ENCODE measurements around the gene CPNE5.

CPNE5 gene

GRCh38 chr6:36791085-36791484 is 48.2 kb downstream of the CPNE5 start:
- H3K9ac ChIP-seq (ENCODE audit: low read length) = no peak overlapping the region
- H3K4me2 ChIP-seq (ENCODE audit: low read length) = no peak overlapping the region
- no peak overlapping the region for H4K91ac ChIP-seq (ENCODE audit: low read depth, low read length)
- H2BK120ac ChIP-seq (ENCODE audit: insufficient read depth, low read length, poor library complexity) = no peak overlapping the region
- H3K4ac ChIP-seq (ENCODE audit: low read depth, low read length) = no peak overlapping the region
- no peak overlapping the region for H3K4me3 ChIP-seq (ENCODE audit: low read depth, low read length)
- H2BK12ac ChIP-seq (ENCODE audit: low read length) = no peak overlapping the region
- no peak for DNase-seq
- no CpG with 5 or more reads among the region's 2 CpGs for WGBS (ENCODE audit: extremely low coverage, insufficient coverage, insufficient read length)
- no peaks in the 10 kb centered on the region for H3K27me3 ChIP-seq (ENCODE audit: insufficient read depth, low read length)
- H3K79me1 ChIP-seq (ENCODE audit: low read length) = no peaks in the 10 kb centered on the region
- no peak overlapping the region for H3K27ac ChIP-seq (ENCODE audit: low read depth, low read length)
- no peaks in the 10 kb centered on the region for H3K79me2 ChIP-seq (ENCODE audit: control insufficient read depth, insufficient read depth, low read length, poor library complexity)
- H2AK5ac ChIP-seq (ENCODE audit: low read length) = no peak overlapping the region
- H4K12ac ChIP-seq (ENCODE audit: low read depth, low read length) = no peak overlapping the region
- H3K14ac ChIP-seq (ENCODE audit: low read length) = no peak overlapping the region
- no peaks in the 10 kb centered on the region for H3K4me1 ChIP-seq (ENCODE audit: control insufficient read depth in 1 of 2, insufficient read depth in 2 of 2, low read length in 2 of 2)
- no peaks in the 10 kb centered on the region for H3K36me3 ChIP-seq (ENCODE audit: control insufficient read depth in 1 of 2, insufficient read depth in 2 of 2, low read length in 2 of 2)
- H4K8ac ChIP-seq (ENCODE audit: low read depth, low read length) = no peak overlapping the region
- H3K23ac ChIP-seq (ENCODE audit: low read length) = no peak overlapping the region
- H3K9me3 ChIP-seq (ENCODE audit: insufficient read depth, low read depth, low read length) = no peaks in the 10 kb centered on the region
- H2AFZ ChIP-seq (ENCODE audit: insufficient read depth, low read length, poor library complexity) = no peak overlapping the region
- H3K18ac ChIP-seq (ENCODE audit: low read length) = no peak overlapping the region
- no peak overlapping the region for H2BK5ac ChIP-seq (ENCODE audit: low read depth, low read length, poor library complexity)

- Histone ChIP-seq H4K8ac (ENCODE audit: low read depth, low read length) (no peak overlapping the region), H4K91ac (ENCODE audit: low read depth, low read length) (no peak overlapping the region), H3K27me3 (ENCODE audit: insufficient read depth, low read length) (no peaks in the 10 kb centered on the region), H3K23ac (ENCODE audit: low read length) (no peak overlapping the region), H3K36me3 (ENCODE audit: control insufficient read depth in 1 of 2, insufficient read depth in 2 of 2, low read length in 2 of 2) (no peaks in the 10 kb centered on the region), H3K4ac (ENCODE audit: low read depth, low read length) (no peak overlapping the region), H3K27ac (ENCODE audit: low read depth, low read length) (no peak overlapping the region), H2BK5ac (ENCODE audit: low read depth, low read length, poor library complexity) (no peak overlapping the region), H2AFZ (ENCODE audit: insufficient read depth, low read length, poor library complexity) (no peak overlapping the region), H2AK5ac (ENCODE audit: low read length) (no peak overlapping the region), H3K79me1 (ENCODE audit: low read length) (no peaks in the 10 kb centered on the region), H3K9me3 (ENCODE audit: insufficient read depth, low read depth, low read length) (no peaks in the 10 kb centered on the region), H3K4me1 (ENCODE audit: control insufficient read depth in 1 of 2, insufficient read depth in 2 of 2, low read length in 2 of 2) (peaks cover 0 to 4% of the 10 kb centered on the region in 2 experiments), H2BK120ac (ENCODE audit: insufficient read depth, low read length, poor library complexity) (no peak overlapping the region), H3K4me2 (ENCODE audit: low read length) (no peak overlapping the region), H2BK12ac (ENCODE audit: low read length) (no peak overlapping the region), H3K79me2 (ENCODE audit: control insufficient read depth, insufficient read depth, low read length, poor library complexity) (no peaks in the 10 kb centered on the region), H3K14ac (ENCODE audit: low read length) (no peak overlapping the region), H3K9ac (ENCODE audit: low read length) (no peak overlapping the region), H4K12ac (ENCODE audit: low read depth, low read length) (no peak overlapping the region), H3K4me3 (ENCODE audit: low read depth, low read length) (no peak overlapping the region), H3K18ac (ENCODE audit: low read length) (no peak overlapping the region)
- no peak for DNase-seq
- WGBS (ENCODE audit: extremely low coverage, insufficient coverage, insufficient read length) = no CpG with 5 or more reads among the region's 4 CpGs
These were observed 50.5 kb downstream of the CPNE5 start for GRCh38 chr6:36788768-36789167.

GRCh38 chr6:36788186-36788585 is 51.1 kb downstream of the CPNE5 start:
- no peaks in the 10 kb centered on the region for H3K27me3 ChIP-seq (ENCODE audit: insufficient read depth, low read length)

GRCh38 chr6:36787210-36787609 is 52.0 kb downstream of the CPNE5 start:
- Histone ChIP-seq H2BK12ac (ENCODE audit: low read length) (no peak overlapping the region), H3K36me3 (ENCODE audit: control insufficient read depth in 1 of 2, insufficient read depth in 2 of 2, low read length in 2 of 2) (no peaks in the 10 kb centered on the region), H3K4ac (ENCODE audit: low read depth, low read length) (no peak overlapping the region), H3K27me3 (ENCODE audit: insufficient read depth, low read length) (no peaks in the 10 kb centered on the region), H2BK120ac (ENCODE audit: insufficient read depth, low read length, poor library complexity) (no peak overlapping the region), H3K4me1 (ENCODE audit: control insufficient read depth in 1 of 2, insufficient read depth in 2 of 2, low read length in 2 of 2) (peaks cover 0 to 4% of the 10 kb centered on the region in 2 experiments), H3K4me3 (ENCODE audit: low read depth, low read length) (no peak overlapping the region), H3K79me2 (ENCODE audit: control insufficient read depth, insufficient read depth, low read length, poor library complexity) (no peaks in the 10 kb centered on the region), H4K8ac (ENCODE audit: low read depth, low read length) (no peak overlapping the region), H3K4me2 (ENCODE audit: low read length) (no peak overlapping the region), H4K12ac (ENCODE audit: low read depth, low read length) (no peak overlapping the region), H3K14ac (ENCODE audit: low read length) (no peak overlapping the region), H4K91ac (ENCODE audit: low read depth, low read length) (no peak overlapping the region), H3K79me1 (ENCODE audit: low read length) (no peaks in the 10 kb centered on the region), H3K9me3 (ENCODE audit: insufficient read depth, low read depth, low read length) (no peaks in the 10 kb centered on the region), H2AFZ (ENCODE audit: insufficient read depth, low read length, poor library complexity) (no peak overlapping the region), H2AK5ac (ENCODE audit: low read length) (no peak overlapping the region), H3K18ac (ENCODE audit: low read length) (no peak overlapping the region), H3K27ac (ENCODE audit: low read depth, low read length) (no peak overlapping the region), H3K23ac (ENCODE audit: low read length) (no peak overlapping the region), H2BK5ac (ENCODE audit: low read depth, low read length, poor library complexity) (no peak overlapping the region), H3K9ac (ENCODE audit: low read length) (no peak overlapping the region)
- no peak for DNase-seq
- WGBS (ENCODE audit: extremely low coverage, insufficient coverage, insufficient read length) = no CpG with 5 or more reads among the region's 4 CpGs

More at GRCh38 chr6:36788186-36788585, 51.1 kb downstream of the CPNE5 start:
- no CpG with 5 or more reads among the region's 8 CpGs for WGBS (ENCODE audit: extremely low coverage, insufficient coverage, insufficient read length)
- no peak overlapping the region for H2BK120ac ChIP-seq (ENCODE audit: insufficient read depth, low read length, poor library complexity)
- no peaks in the 10 kb centered on the region for H3K79me1 ChIP-seq (ENCODE audit: low read length)
- H3K23ac ChIP-seq (ENCODE audit: low read length) = no peak overlapping the region
- H3K9ac ChIP-seq (ENCODE audit: low read length) = no peak overlapping the region
- no peak overlapping the region for H3K4ac ChIP-seq (ENCODE audit: low read depth, low read length)
- no peak overlapping the region for H2BK5ac ChIP-seq (ENCODE audit: low read depth, low read length, poor library complexity)
- H3K79me2 ChIP-seq (ENCODE audit: control insufficient read depth, insufficient read depth, low read length, poor library complexity) = no peaks in the 10 kb centered on the region
- H3K4me1 ChIP-seq (ENCODE audit: control insufficient read depth in 1 of 2, insufficient read depth in 2 of 2, low read length in 2 of 2) = peaks cover 0 to 4% of the 10 kb centered on the region in 2 experiments
- H4K8ac ChIP-seq (ENCODE audit: low read depth, low read length) = no peak overlapping the region
- no peak overlapping the region for H3K18ac ChIP-seq (ENCODE audit: low read length)
- no peaks in the 10 kb centered on the region for H3K9me3 ChIP-seq (ENCODE audit: insufficient read depth, low read depth, low read length)
- H4K91ac ChIP-seq (ENCODE audit: low read depth, low read length) = no peak overlapping the region
- H3K4me2 ChIP-seq (ENCODE audit: low read length) = no peak overlapping the region
- no peak overlapping the region for H2AK5ac ChIP-seq (ENCODE audit: low read length)
- no peak overlapping the region for H3K14ac ChIP-seq (ENCODE audit: low read length)
- no peak overlapping the region for H2AFZ ChIP-seq (ENCODE audit: insufficient read depth, low read length, poor library complexity)
- H3K36me3 ChIP-seq (ENCODE audit: control insufficient read depth in 1 of 2, insufficient read depth in 2 of 2, low read length in 2 of 2) = no peaks in the 10 kb centered on the region
- no peak overlapping the region for H3K27ac ChIP-seq (ENCODE audit: low read depth, low read length)
- no peak overlapping the region for H2BK12ac ChIP-seq (ENCODE audit: low read length)
- no peak overlapping the region for H4K12ac ChIP-seq (ENCODE audit: low read depth, low read length)
- DNase-seq = no peak
- H3K4me3 ChIP-seq (ENCODE audit: low read depth, low read length) = no peak overlapping the region
